K562 (cell line): Measurements from ENCODE around the gene ECI1. TPM values are rescaled to one million over a fixed set of nuclear protein-coding genes. Genes with fewer than 3 reads are reported as not detected.
A peak's percentile ranks its signal among the peaks of the same experiment; 100 is the strongest.

ENCODE experiments used
- CBFA2T2 ChIP-seq: fragments of 450-650 bp; conservative IDR thresholded peaks from 2 replicates; pipeline ENCODE4 v1.6.1; 2017; ENCODE audit warnings: mild to moderate bottlenecking
- CBFA2T3 ChIP-seq: fragments of 450-650 bp; IDR thresholded peaks from 2 replicates; pipeline ENCODE4 v1.6.1; 2017
- CXXC5 ChIP-seq: fragments of 250-450 bp; sonication (Bioruptor Pico); IDR thresholded peaks from 2 replicates; pipeline ENCODE4 v1.8.0; 2022; ENCODE audit warnings: inconsistent platforms, mild to moderate bottlenecking, moderate library complexity
- MLLT1 ChIP-seq, 2 experiments: fragments of 450-650 bp; IDR thresholded peaks; 2 replicates each; pipeline ENCODE4 v1.6.1; 2016
- RB1 ChIP-seq: fragments of 450-650 bp; IDR thresholded peaks from 2 replicates; pipeline ENCODE4 v1.6.1; 2017; ENCODE audit warnings: low read depth, mild to moderate bottlenecking
- RBM22 ChIP-seq: fragments of 200-400 bp; formaldehyde crosslinking; IDR thresholded peaks from 2 replicates; pipeline ENCODE4 v1.6.1; 2018; ENCODE audit warnings: low read length, low read depth; ENCODE audit not compliant: poor library complexity, severe bottlenecking
- SIN3A ChIP-seq, 2 experiments: fragments of 150-350 bp in 1 of 2; IDR thresholded peaks; 2 replicates each; pipeline ENCODE4 v1.6.1; 2011 to 2016; ENCODE audit warnings: borderline replicate concordance in 2 of 2, low read depth in 2 of 2, low read length in 2 of 2, mild to moderate bottlenecking in 2 of 2, moderate library complexity in 2 of 2; ENCODE audit not compliant: control insufficient read depth in 1 of 2
- TCF3 ChIP-seq: sonication (generic); formaldehyde crosslinking; IDR thresholded peaks from 2 replicates; pipeline ENCODE4 v1.4.0; 2020; ENCODE audit warnings: mild to moderate bottlenecking, missing genetic modification reagents
- TEAD4 ChIP-seq, 2 experiments: sonication (generic) in 1 of 2; formaldehyde crosslinking in 1 of 2; IDR thresholded peaks; 2 replicates each; pipeline versions ENCODE4 v1.6.1 to v1.8.0; 2012 to 2022; ENCODE audit warnings: borderline replicate concordance in 1 of 2, inconsistent platforms in 1 of 2, low read length in 1 of 2, mild to moderate bottlenecking in 1 of 2, missing genetic modification reagents in 1 of 2
- TFAP4 ChIP-seq: sonication (generic); formaldehyde crosslinking; IDR thresholded peaks from 2 replicates; pipeline ENCODE4 v1.8.0; 2022; ENCODE audit warnings: missing genetic modification reagents, mild to moderate bottlenecking, moderate library complexity, borderline replicate concordance
- ZFX ChIP-seq: sonication (generic); formaldehyde crosslinking; IDR thresholded peaks from 2 replicates; pipeline ENCODE4 v1.8.0; 2022; ENCODE audit warnings: mild to moderate bottlenecking, missing genetic modification reagents, moderate library complexity
- polyA plus RNA-seq, 8 experiments: library from polyadenylated mRNA; depleted of rRNA in 4 of 8; stranded (reverse) in 5 of 8; unstranded in 3 of 8; fragments of >200 nt; fragmentation: Nextera tagmentation in 2 of 8; fragmentation: Illumina TruSeq in 1 of 8; extraction: Ambion mirVana in 2 of 8; extraction: Trizol in 1 of 8; gene quantifications; 2 replicates each; pipeline versions ENCODE4 v1.2.1 to v1.2.3, GENCODE V29; 2011 to 2014; ENCODE audit warnings: inconsistent platforms in 1 of 8, missing spikeins in 1 of 8
- total RNA-seq, 7 experiments: library from RNA; depleted of rRNA in 6 of 7; stranded (reverse); fragments of >200 nt in 6 of 7; fragmentation: Illumina TruSeq in 2 of 7; extraction: Trizol in 2 of 7; gene quantifications; 2 replicates each; pipeline versions ENCODE4 v1.2.1 to v1.2.3, GENCODE V29; 2011 to 2021; ENCODE audit warnings: low replicate concordance in 1 of 7

The ECI1 gene
- total and polyA plus RNA-seq, 9 of the 15 experiments (the other 6 are each of a cell fraction or from before 2014, with no cell fraction given): 4.7 to 189 (median 54.0) TPM

- TF ChIP-seq ZFX (CRISPR knock-in tag) (peak; percentile 10; the same call in 1 of the 2 replicates), CBFA2T2 (peak; percentile 66), RB1 (no peak), TEAD4 (IDR thresholded peaks at IDR 0.05; ENCODE audit: low read length) (0 out of 2 replicates have a peak, but pooled peaks have one; percentile 6), TEAD4 (CRISPR knock-in tag; IDR thresholded peaks at IDR 0.05; ENCODE audit: borderline replicate concordance) (no peak), SIN3A (IDR thresholded peaks at IDR 0.05; ENCODE audit: borderline replicate concordance in 2 of 2, control insufficient read depth in 1 of 2, low read depth in 2 of 2, low read length in 2 of 2) (no peak), CXXC5 (CRISPR knock-in tag) (peak; percentile 31; the same call in 1 of the 2 replicates), RBM22 (peak; percentile 24), MLLT1 (IDR thresholded peaks at IDR 0.05) (0 out of 4 replicates have a peak, but pooled peaks of 1 of the 2 experiments have one; percentile 25), CBFA2T3 (peak; percentile 67), TCF3 (CRISPR knock-in tag) (peak; percentile 35; the same call in 1 of the 2 replicates), TFAP4 (CRISPR knock-in tag) (0 out of 2 replicates have a peak, but pooled peaks have one; percentile 35)
Observed at GRCh38 chr16:2209258-2210008, 42.0 kb downstream of the ECI1 start (continued).
